Right hindlimb (tissue), 1 donor: Measurements from ENCODE around the gene ZCCHC12.
"Not testable (repeated sequence)": the region's sequence is repeated elsewhere in the genome, so short reads cannot be mapped to it uniquely, and the experiment has no call there.

Experiments
- DNase-seq: peaks from one replicate; pipeline ENCODE4 v3.0.0-alpha.2; 2018

ZCCHC12 gene

GRCh38 chrX:118823263-118824172 is at the start of gene ZCCHC12:
Gene ZCCHC12 (plus strand): TSS chrX:118823824. CDS start chrX:118825245, 1,421 bp downstream.
- DNase-seq, result peak; percentile 69

- no peak for DNase-seq
Observed at GRCh38 chrX:118779581-118779980, 44.0 kb upstream of the ZCCHC12 start.

- peak; percentile 20 for DNase-seq
Observed at GRCh38 chrX:118780509-118780908, 43.1 kb upstream of the ZCCHC12 start.

GRCh38 chrX:118780911-118781310 is 42.7 kb upstream of the ZCCHC12 start:
- DNase-seq, result peak; percentile 22

- no peak for DNase-seq
Observed at GRCh38 chrX:118795528-118796280, 27.9 kb upstream of the ZCCHC12 start.

- no peak for DNase-seq
Observed at GRCh38 chrX:118802857-118803256, 20.8 kb upstream of the ZCCHC12 start.

- DNase-seq, result peak; percentile 55
Observed at GRCh38 chrX:118807151-118808017, 16.2 kb upstream of the ZCCHC12 start.

- DNase-seq, result not testable (repeated sequence)
Observed at GRCh38 chrX:118817257-118817656, 6.4 kb upstream of the ZCCHC12 start.

- no peak for DNase-seq
Observed at GRCh38 chrX:118824173-118824730, 628 bp downstream of the ZCCHC12 start.

GRCh38 chrX:118825227-118825626 is 1.6 kb downstream of the ZCCHC12 start:
- DNase-seq, result no peak

- DNase-seq, result peak; percentile 78
Observed at GRCh38 chrX:118839334-118839958, 15.8 kb downstream of the ZCCHC12 start.

GRCh38 chrX:118847676-118848075 is 24.1 kb downstream of the ZCCHC12 start:
- DNase-seq, result no peak

- no peak for DNase-seq
Observed at GRCh38 chrX:118853596-118853995, 30.0 kb downstream of the ZCCHC12 start.

GRCh38 chrX:118855681-118856310 is 32.2 kb downstream of the ZCCHC12 start:
- no peak for DNase-seq

- DNase-seq, result no peak
Observed at GRCh38 chrX:118857006-118857405, 33.4 kb downstream of the ZCCHC12 start.

- DNase-seq, result no peak
Observed at GRCh38 chrX:118861338-118861737, 37.7 kb downstream of the ZCCHC12 start.

- DNase-seq, result no peak
Observed at GRCh38 chrX:118862091-118862490, 38.5 kb downstream of the ZCCHC12 start.

GRCh38 chrX:118862979-118863378 is 39.4 kb downstream of the ZCCHC12 start:
- no peak for DNase-seq

GRCh38 chrX:118864063-118864635 is 40.5 kb downstream of the ZCCHC12 start:
- peak; percentile 44 for DNase-seq

- no peak for DNase-seq
Observed at GRCh38 chrX:118865231-118865630, 41.6 kb downstream of the ZCCHC12 start.

GRCh38 chrX:118867251-118867650 is 43.6 kb downstream of the ZCCHC12 start:
- no peak for DNase-seq
